ES-I3 (cell line): ENCODE results near the gene SNRPD2.
"Not testable (repeated sequence)": the region's sequence is repeated elsewhere in the genome, so short reads cannot be mapped to it uniquely, and the experiment has no call there.

Experiments
- H3K36me3 ChIP-seq: 2 replicates; pipeline ENCODE4 v1.6.1; 2013; ENCODE audit warnings: mild to moderate bottlenecking, low read length, control low read depth, moderate library complexity; ENCODE audit not compliant: insufficient read depth
- H3K4me1 ChIP-seq: 2 replicates; pipeline ENCODE4 v1.6.1; 2013; ENCODE audit warnings: mild to moderate bottlenecking, control low read depth, low read length; ENCODE audit not compliant: insufficient read depth
- H3K9ac ChIP-seq: 2 replicates; pipeline ENCODE4 v1.6.1; 2013; ENCODE audit warnings: low read depth, mild to moderate bottlenecking, low read length, moderate library complexity
- H3K9me3 ChIP-seq: 2 replicates; pipeline ENCODE4 v1.6.1; 2013; ENCODE audit warnings: mild to moderate bottlenecking, low read length, moderate library complexity; ENCODE audit not compliant: control insufficient read depth, insufficient read depth

SNRPD2 gene

DNA sequence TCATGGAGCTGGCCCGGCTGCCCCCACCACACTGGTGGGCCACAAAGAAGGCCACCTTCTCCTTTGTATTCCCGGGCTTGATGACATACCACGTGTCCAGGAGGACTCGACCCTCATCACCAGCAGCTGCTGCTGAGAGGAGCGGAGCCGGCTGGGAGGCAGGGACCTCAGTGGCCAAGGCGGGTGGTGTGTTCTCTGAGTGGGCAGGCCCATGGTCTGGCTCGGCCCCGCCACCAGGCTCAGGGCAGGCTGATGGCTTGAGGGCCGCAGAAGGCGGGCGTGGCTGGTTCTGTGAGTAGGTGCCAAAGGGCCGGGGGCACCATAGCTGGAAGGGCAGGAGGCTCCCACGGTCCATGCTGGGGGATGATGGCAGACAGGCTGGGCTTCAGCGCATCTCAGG lies 21.4 kb upstream of the SNRPD2 start:
- Histone ChIP-seq H3K9me3 (no peaks in the 10 kb centered on the region), H3K36me3 (no peaks in the 10 kb centered on the region), H3K4me1 (peaks cover 11% of the 10 kb centered on the region; the same call in 1 of the 2 replicates), H3K9ac (no peak overlapping the region)

DNA sequence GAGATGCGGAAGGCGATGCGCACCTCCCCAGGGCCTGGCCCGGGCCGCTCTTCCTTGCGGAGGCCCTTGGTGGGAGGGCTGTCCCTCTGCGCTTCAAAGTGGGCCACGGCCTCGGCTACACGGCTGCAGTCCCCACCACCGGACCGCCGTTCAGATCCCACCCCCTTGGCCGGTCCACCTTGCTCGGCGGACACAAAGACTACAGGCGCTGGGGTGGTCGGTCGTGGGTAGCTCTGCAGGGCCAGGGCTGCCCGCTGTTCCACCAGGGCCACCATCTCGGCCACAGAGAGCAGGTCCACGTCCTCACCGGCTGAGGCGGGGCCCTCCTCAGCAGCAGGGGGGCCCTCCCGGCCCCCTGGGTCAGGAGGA lies 20.9 kb upstream of the SNRPD2 start:
- no peaks in the 10 kb centered on the region for H3K9me3 ChIP-seq
- H3K9ac ChIP-seq, result no peak overlapping the region
- H3K4me1 ChIP-seq, result peaks cover 9% of the 10 kb centered on the region; the same call in 1 of the 2 replicates
- H3K36me3 ChIP-seq, result no peaks in the 10 kb centered on the region

GRCh38 chr19:45711851-45712698 lies 20.3 kb upstream of the SNRPD2 start:
- no peak overlapping the region for H3K9ac ChIP-seq
- no peaks in the 10 kb centered on the region for H3K36me3 ChIP-seq
- peaks cover 9% of the 10 kb centered on the region; the same call in 1 of the 2 replicates for H3K4me1 ChIP-seq
- no peaks in the 10 kb centered on the region for H3K9me3 ChIP-seq

GRCh38 chr19:45710356-45711130 lies 18.8 kb upstream of the SNRPD2 start:
- H3K9me3 ChIP-seq, result no peaks in the 10 kb centered on the region
- no peaks in the 10 kb centered on the region for H3K36me3 ChIP-seq
- H3K9ac ChIP-seq, result no peak overlapping the region
- 0 out of 2 replicates have a peak, but pooled peaks cover 4% of the 10 kb centered on the region for H3K4me1 ChIP-seq

- Histone ChIP-seq H3K4me1 (no peaks in the 10 kb centered on the region), H3K9me3 (no peaks in the 10 kb centered on the region), H3K9ac (no peak overlapping the region), H3K36me3 (peaks cover 6% of the 10 kb centered on the region; the same call in 1 of the 2 replicates)
These were observed 14.1 kb upstream of the SNRPD2 start for GRCh38 chr19:45705710-45706415.

DNA sequence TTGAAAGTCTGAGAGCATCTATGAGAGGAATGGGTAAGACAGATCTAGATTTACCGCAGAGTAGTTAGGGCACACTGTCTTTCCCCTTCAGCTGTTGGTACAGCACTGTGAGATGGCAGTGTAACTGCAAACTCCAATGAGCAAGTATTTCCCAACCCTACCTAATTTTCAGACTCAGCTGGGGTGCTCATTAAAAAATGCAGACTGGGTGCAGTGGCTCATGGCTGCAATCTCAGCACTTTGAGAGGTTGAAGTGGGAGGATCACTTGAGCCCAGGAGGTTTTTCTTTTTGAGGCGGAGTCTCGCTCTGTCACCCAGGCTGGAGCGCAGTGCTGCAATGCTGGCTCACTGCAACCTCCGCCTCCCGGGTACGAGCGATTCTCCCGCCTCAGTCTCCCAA lies 13.4 kb upstream of the SNRPD2 start:
- H3K9ac ChIP-seq, result no peak overlapping the region
- H3K36me3 ChIP-seq, result peaks cover 6% of the 10 kb centered on the region; the same call in 1 of the 2 replicates
- H3K4me1 ChIP-seq, result no peaks in the 10 kb centered on the region
- H3K9me3 ChIP-seq, result no peaks in the 10 kb centered on the region

DNA sequence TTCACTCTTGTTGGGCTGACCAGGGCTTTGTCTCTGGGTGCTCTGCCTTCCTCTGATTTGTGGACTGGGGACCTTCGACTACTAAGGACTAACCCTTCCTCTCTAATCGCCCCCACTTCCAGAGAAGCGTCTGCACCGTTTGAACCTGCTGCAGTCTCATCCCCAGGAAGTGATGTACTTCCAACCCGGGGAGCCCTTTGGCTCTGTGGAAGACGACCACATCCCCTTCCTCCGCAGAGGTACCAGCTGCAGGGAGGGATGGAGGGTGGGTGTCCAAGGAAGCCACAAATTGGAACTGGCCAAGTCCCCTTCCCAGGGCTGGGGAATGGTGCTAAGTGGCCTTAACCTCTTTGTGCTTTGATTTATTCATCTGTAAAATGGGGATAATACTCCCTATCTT lies 9.9 kb upstream of the SNRPD2 start:
- H3K9ac ChIP-seq, result no peak overlapping the region
- no peaks in the 10 kb centered on the region for H3K4me1 ChIP-seq
- peaks cover 6% of the 10 kb centered on the region; the same call in 1 of the 2 replicates for H3K36me3 ChIP-seq
- no peaks in the 10 kb centered on the region for H3K9me3 ChIP-seq

DNA sequence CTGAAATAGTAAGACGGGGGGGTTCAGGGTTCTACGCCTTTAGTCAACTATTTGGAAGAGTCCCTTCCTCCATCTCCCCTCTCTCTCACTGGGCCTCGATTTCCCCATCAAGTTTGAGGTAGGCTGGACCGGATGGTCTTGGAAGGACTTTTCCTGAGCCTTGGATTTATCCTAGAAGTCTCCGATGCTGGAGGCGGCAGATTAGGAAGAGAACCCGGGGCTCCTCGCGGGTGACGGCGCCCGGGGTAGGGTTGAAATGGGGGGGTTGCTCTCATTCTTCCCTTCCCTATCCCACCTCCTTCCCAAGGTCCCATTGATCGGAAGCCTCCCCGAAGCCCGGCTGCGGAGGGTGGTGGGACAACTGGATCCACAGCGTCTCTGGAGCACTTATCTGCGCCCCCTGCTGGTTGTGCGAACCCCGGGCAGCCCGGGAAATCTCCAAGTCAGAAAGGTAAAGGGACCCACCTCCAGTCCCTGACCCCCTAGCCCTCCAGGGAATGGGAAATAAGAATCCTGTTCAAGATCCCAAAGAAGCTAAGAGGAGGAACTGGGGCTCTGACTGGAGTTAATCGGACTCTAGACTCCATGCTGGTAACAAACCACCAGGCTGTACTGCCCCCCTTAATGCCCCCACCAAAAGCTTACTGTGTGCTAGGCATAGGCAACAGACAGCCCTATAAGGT lies 1.5 kb upstream of the SNRPD2 start:
- no peaks in the 10 kb centered on the region for H3K4me1 ChIP-seq
- no peaks in the 10 kb centered on the region for H3K9me3 ChIP-seq
- peaks cover 16% of the 10 kb centered on the region for H3K36me3 ChIP-seq
- H3K9ac ChIP-seq, result peak overlapping the region; percentile 74

DNA sequence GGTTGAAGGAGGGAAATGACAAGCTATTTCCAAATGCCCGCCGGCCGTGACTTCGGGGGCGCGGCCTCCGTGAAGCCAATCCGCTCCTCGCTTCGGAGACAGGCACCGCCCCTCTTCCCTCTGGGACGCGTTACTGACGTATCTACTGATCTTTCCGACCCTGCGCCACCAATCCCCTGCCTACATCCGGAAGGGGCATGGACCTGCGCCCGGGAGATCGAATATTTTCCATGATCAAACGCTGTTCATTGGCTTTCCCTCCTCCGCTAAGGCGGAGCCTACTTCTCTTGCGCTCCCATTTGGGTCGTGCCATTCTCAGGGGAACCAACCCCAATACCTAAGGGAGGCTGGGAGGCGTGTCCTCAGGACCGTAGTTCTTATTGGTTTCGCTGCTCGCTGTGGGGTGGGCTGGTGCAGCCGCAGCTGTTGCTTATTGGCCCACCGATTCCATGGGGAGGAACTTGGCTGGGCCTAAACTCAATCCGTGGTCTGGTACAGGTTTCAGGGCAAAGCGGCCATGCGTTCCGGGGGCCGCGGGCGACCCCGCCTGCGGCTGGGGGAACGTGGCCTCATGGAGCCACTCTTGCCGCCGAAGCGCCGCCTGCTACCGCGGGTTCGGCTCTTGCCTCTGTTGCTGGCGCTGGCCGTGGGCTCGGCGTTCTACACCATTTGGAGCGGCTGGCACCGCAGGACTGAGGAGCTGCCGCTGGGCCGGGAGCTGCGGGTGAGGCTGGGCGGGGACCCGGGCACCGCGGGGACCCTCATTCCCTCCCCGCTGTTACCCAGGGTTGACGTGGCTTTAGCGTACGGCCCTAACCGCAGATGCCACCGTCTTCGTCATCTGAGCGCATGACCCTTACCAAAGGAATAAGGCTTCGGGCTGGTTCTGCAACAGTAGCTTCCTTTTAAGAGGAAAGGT lies 693 bp upstream of the SNRPD2 start, which contains the start of gene QPCTL:
Gene QPCTL (plus strand): TSS at position 480 of the 919 bp plus-strand sequence. CDS start 38 bp downstream, at position 518.
- Histone ChIP-seq H3K4me1 (no peaks in the 10 kb centered on the region), H3K9ac (peak within 1 kb of the TSS; percentile 74), H3K9me3 (no peaks in the 10 kb centered on the region), H3K36me3 (peaks cover 17% of the 10 kb centered on the region)

GRCh38 chr19:45687599-45687998 lies 4.2 kb downstream of the SNRPD2 start:
- H3K9ac ChIP-seq, result no peak overlapping the region
- H3K36me3 ChIP-seq, result peaks cover 28% of the 10 kb centered on the region
- no peaks in the 10 kb centered on the region for H3K9me3 ChIP-seq
- H3K4me1 ChIP-seq, result no peaks in the 10 kb centered on the region

DNA sequence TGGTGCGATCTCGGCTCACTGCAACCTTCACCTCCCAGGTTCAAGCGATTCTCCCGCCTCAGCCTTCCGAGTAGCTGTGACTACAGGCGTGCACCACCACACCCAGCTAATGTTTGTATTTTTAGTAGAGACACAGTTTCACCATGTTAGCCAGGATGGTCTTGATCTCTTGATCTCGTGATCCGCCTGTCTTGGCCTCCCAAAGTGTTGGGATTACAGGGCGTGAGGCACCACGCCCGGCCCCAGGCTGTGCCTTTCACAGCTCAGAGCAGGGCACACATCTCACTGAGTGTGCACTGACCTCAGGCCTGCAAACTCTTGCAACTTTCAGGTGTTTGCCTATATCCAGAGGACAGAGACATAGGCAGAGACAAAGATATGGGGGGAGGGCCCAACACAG lies 6.7 kb downstream of the SNRPD2 start:
- not testable (repeated sequence) for H3K9ac ChIP-seq, H3K4me1 ChIP-seq, H3K9me3 ChIP-seq
- peaks cover 28% of the 10 kb centered on the region for H3K36me3 ChIP-seq

GRCh38 chr19:45682908-45683307 lies 8.8 kb downstream of the SNRPD2 start:
- no peaks in the 10 kb centered on the region for H3K9me3 ChIP-seq
- H3K4me1 ChIP-seq, result no peaks in the 10 kb centered on the region
- peaks cover 16% of the 10 kb centered on the region for H3K36me3 ChIP-seq
- H3K9ac ChIP-seq, result no peak overlapping the region

DNA sequence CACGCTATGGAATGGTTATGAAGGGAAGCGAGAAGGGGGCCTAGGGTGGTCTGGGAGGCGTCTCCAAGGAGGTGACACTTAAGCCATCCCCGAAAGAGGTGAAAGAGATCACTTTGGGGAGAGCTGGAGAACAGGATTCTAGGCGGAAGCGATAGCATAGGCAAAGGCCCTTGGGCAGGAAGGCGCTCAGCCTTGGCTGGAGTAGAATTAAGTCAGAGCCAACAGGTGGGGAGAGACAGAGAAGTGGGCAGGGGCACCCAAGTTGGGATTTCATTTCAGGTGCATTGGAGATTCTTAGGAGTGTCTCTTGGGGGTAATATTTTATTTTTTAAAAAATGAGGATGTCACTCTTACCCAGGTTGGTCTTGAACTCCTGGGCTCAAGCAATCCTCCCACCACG lies 9.6 kb downstream of the SNRPD2 start:
- Histone ChIP-seq H3K9ac (no peak overlapping the region; the same call in 1 of the 2 replicates), H3K4me1 (no peaks in the 10 kb centered on the region), H3K36me3 (peaks cover 13% of the 10 kb centered on the region), H3K9me3 (no peaks in the 10 kb centered on the region)
